ENCODE results near the gene CEACAM5. TPM values are rescaled to one million over a fixed set of nuclear protein-coding genes. Genes with fewer than 3 reads are reported as not detected.

The CEACAM5 gene
- total and polyA plus RNA-seq, 2 of the 4 experiments (the other 2 are of a cell fraction): not detected

DNA sequence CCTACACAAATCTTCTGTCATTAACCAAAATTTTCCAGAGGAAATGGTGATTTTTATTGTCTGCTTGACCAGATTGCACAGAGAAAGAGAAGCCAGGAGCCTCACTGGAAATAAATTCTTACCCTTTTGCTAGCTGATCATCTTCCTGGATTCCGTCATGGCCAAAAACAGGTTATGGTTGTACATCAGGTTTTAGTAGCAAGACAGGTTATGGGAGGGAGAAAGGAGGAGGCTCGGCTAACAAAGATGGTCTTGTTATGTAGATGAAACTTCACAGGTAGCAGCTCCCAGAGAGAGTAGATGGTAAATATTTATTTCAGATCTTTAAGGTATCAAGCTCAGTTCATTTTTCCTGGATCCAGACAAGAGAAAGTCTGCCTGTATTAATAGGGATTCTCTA is 68.3 kb downstream of the CEACAM5 start:
- ATAC-seq (ENCODE audit: low read depth) (no peak), DNase-seq (no peak)
- no peak overlapping the region for H3K18ac ChIP-seq (ENCODE audit: low read depth, low read length)
- dilution Hi-C loops (cut with HindIII; ENCODE audit: low sequenced_read_pairs, unreplicated experiment) (no loop called here), intact Hi-C loops (cut with micrococcal nuclease) (no loop called here), in situ Hi-C loops (cut with MboI; ENCODE audit: low sequenced_read_pairs) (no loop called here)
- WGBS, 2 experiments (ENCODE audit: extremely low coverage in 2 of 2, insufficient read length in 1 of 2): 40% methylated on average over 1 of the region's 2 CpGs; no CpG with 5 or more reads in 1 of the 2 experiments
- no peak overlapping the region for H2AFZ ChIP-seq (replicated peaks; ENCODE audit: low read length, poor library complexity)
- H2BK20ac ChIP-seq (ENCODE audit: low read depth, low read length): no peak overlapping the region
- no peak overlapping the region for H2AK9ac ChIP-seq (replicated peaks; ENCODE audit: low read depth, low read length, poor library complexity)
- no peaks in the 10 kb centered on the region for H3K9me3 ChIP-seq (ENCODE audit: control insufficient read depth, insufficient read depth, low read length)
- H3K36me3 ChIP-seq (ENCODE audit: control insufficient read depth, insufficient read depth, low read length): no peaks in the 10 kb centered on the region
- H3K79me1 ChIP-seq (ENCODE audit: low read depth in 1 of 2, low read length in 2 of 2): no peaks in the 10 kb centered on the region
- POLR2A ChIA-PET (ENCODE audit: unreplicated experiment): no interaction called here
- no peak overlapping the region for H3K23ac ChIP-seq (ENCODE audit: low read depth, low read length)
- H2BK15ac ChIP-seq (ENCODE audit: low read depth, low read length): no peak overlapping the region
- BruUV-seq (replicated peaks): no TSS peak
- no peak overlapping the region for H3K14ac ChIP-seq (replicated peaks; ENCODE audit: low read depth, low read length)
- no peak overlapping the region for H4K5ac ChIP-seq (ENCODE audit: low read depth, low read length)
- H2BK5ac ChIP-seq (ENCODE audit: low read depth, low read length, poor library complexity, severe bottlenecking): no peak overlapping the region
- TF ChIP-seq MAZ (IDR thresholded peaks at IDR 0.05; ENCODE audit: borderline replicate concordance, low read depth, low read length): no peak
- TF ChIP-seq, protein P1, sequence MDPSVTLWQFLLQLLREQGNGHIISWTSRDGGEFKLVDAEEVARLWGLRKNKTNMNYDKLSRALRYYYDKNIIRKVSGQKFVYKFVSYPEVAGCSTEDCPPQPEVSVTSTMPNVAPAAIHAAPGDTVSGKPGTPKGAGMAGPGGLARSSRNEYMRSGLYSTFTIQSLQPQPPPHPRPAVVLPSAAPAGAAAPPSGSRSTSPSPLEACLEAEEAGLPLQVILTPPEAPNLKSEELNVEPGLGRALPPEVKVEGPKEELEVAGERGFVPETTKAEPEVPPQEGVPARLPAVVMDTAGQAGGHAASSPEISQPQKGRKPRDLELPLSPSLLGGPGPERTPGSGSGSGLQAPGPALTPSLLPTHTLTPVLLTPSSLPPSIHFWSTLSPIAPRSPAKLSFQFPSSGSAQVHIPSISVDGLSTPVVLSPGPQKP (IDR thresholded peaks at IDR 0.05; ENCODE audit: borderline replicate concordance, low read depth, low read length): no peak
- TF ChIP-seq SMC3 (IDR thresholded peaks at IDR 0.05; ENCODE audit: low read depth, low read length): no peak
- TF ChIP-seq POLR2A (IDR thresholded peaks at IDR 0.05; ENCODE audit: low read depth, low read length): no peak
- no peak for TF ChIP-seq RCOR1 (IDR thresholded peaks at IDR 0.05; ENCODE audit: insufficient replicate concordance, low read length)
- TF ChIP-seq MXI1 (IDR thresholded peaks at IDR 0.05; ENCODE audit: borderline replicate concordance, low read depth, low read length): no peak
- TF ChIP-seq CEBPB (IDR thresholded peaks at IDR 0.05; ENCODE audit: low read depth, low read length): no peak
- no peak for TF ChIP-seq NFE2L2 (IDR thresholded peaks at IDR 0.05; ENCODE audit: low read depth, low read length)
- TF ChIP-seq FOS (IDR thresholded peaks at IDR 0.05; ENCODE audit: low read depth, low read length): no peak
- TF ChIP-seq, protein P2, sequence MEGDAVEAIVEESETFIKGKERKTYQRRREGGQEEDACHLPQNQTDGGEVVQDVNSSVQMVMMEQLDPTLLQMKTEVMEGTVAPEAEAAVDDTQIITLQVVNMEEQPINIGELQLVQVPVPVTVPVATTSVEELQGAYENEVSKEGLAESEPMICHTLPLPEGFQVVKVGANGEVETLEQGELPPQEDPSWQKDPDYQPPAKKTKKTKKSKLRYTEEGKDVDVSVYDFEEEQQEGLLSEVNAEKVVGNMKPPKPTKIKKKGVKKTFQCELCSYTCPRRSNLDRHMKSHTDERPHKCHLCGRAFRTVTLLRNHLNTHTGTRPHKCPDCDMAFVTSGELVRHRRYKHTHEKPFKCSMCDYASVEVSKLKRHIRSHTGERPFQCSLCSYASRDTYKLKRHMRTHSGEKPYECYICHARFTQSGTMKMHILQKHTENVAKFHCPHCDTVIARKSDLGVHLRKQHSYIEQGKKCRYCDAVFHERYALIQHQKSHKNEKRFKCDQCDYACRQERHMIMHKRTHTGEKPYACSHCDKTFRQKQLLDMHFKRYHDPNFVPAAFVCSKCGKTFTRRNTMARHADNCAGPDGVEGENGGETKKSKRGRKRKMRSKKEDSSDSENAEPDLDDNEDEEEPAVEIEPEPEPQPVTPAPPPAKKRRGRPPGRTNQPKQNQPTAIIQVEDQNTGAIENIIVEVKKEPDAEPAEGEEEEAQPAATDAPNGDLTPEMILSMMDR (conservative IDR thresholded peaks at IDR 0.05; ENCODE audit: low read depth, low read length): no peak
- no peak for TF ChIP-seq RFX5 (IDR thresholded peaks at IDR 0.05; ENCODE audit: low read depth, low read length)
- no peak for TF ChIP-seq MAFK (IDR thresholded peaks at IDR 0.05; ENCODE audit: low read depth, low read length)
- no peak overlapping the region for H4K8ac ChIP-seq (ENCODE audit: low read depth in 2 of 2, low read length in 2 of 2)
- H2AK5ac ChIP-seq (ENCODE audit: low read depth, low read length): no peak overlapping the region
- H3K9ac ChIP-seq (ENCODE audit: low read depth, low read length): no peak overlapping the region
- H3K27ac ChIP-seq (ENCODE audit: insufficient read depth, low read length): no peak overlapping the region
- H3K4me1 ChIP-seq (ENCODE audit: control insufficient read depth, insufficient read depth, low read length): no peaks in the 10 kb centered on the region
- CTCF ChIA-PET: no interaction called here
- no peaks in the 10 kb centered on the region for H4K20me1 ChIP-seq (ENCODE audit: insufficient read depth, low read length)
- no peak overlapping the region for H3K56ac ChIP-seq (ENCODE audit: extremely low read depth, insufficient read depth, low read length)
- no peaks in the 10 kb centered on the region for H3K9me1 ChIP-seq (ENCODE audit: insufficient read depth, low read length)
- H4K91ac ChIP-seq (ENCODE audit: insufficient read depth, low read depth, low read length): no peak overlapping the region
- H3K4ac ChIP-seq (ENCODE audit: low read depth, low read length): no peak overlapping the region
- no peak overlapping the region for H3K4me3 ChIP-seq (ENCODE audit: insufficient read depth, low read depth, low read length)
- H3K27me3 ChIP-seq (ENCODE audit: control insufficient read depth, insufficient read depth, low read length): 0 out of 2 replicates have a peak, but pooled peaks cover 2% of the 10 kb centered on the region
- no peak overlapping the region for H2BK120ac ChIP-seq (ENCODE audit: low read depth, low read length)
- no peak overlapping the region for H3K4me2 ChIP-seq (ENCODE audit: low read depth, low read length)

All from IMR-90 (cell line).